MM.1S (cell line): Measurements from ENCODE around the gene ENHO.

Experiments used
- DNase-seq: peaks from one replicate; pipeline ENCODE4 v3.0.0-alpha.2; 2015
- H2AFZ ChIP-seq: fragments of 300-600 bp; sonication (generic); 2 replicates; pipeline ENCODE4 v1.6.0; 2016; ENCODE audit warnings: antibody characterized with exemption, low read length
- H3F3A ChIP-seq: fragments of 300-600 bp; sonication (generic); 2 replicates; pipeline ENCODE4 v1.6.1; 2016; ENCODE audit warnings: mild to moderate bottlenecking, antibody characterized with exemption, low read length, moderate library complexity, mixed read lengths; ENCODE audit not compliant: insufficient read depth
- H3K27ac ChIP-seq: fragments of 300-600 bp; sonication (generic); 2 replicates; pipeline ENCODE4 v1.5.1; 2016; ENCODE audit warnings: mild to moderate bottlenecking, low read length
- H3K27me3 ChIP-seq: fragments of 300-600 bp; sonication (generic); replicated peaks from 2 replicates; pipeline ENCODE4 v1.6.0; 2016; ENCODE audit warnings: low read length; ENCODE audit not compliant: insufficient read depth
- H3K36me3 ChIP-seq: fragments of 300-600 bp; sonication (generic); replicated peaks from 2 replicates; pipeline ENCODE4 v1.6.1; 2016; ENCODE audit warnings: mild to moderate bottlenecking, low read length, mixed read lengths; ENCODE audit not compliant: insufficient read depth
- H3K4me1 ChIP-seq: fragments of 300-600 bp; sonication (generic); 2 replicates; pipeline ENCODE4 v1.6.1; 2016; ENCODE audit warnings: low read length, mixed read lengths
- H3K4me2 ChIP-seq: fragments of 300-600 bp; sonication (generic); 2 replicates; pipeline ENCODE4 v1.6.0; 2016; ENCODE audit warnings: low read depth, low read length
- H3K4me3 ChIP-seq: fragments of 300-600 bp; sonication (generic); 2 replicates; pipeline ENCODE4 v1.5.1; 2016; ENCODE audit warnings: low read length, mixed read lengths
- H3K79me2 ChIP-seq: fragments of 300-600 bp; sonication (generic); 2 replicates; pipeline ENCODE4 v1.6.1; 2016; ENCODE audit warnings: mixed run types, low read length, mixed read lengths
- H3K9ac ChIP-seq: fragments of 300-600 bp; sonication (generic); 2 replicates; pipeline ENCODE4 v1.6.1; 2016; ENCODE audit warnings: low read length, mixed read lengths
- H3K9me2 ChIP-seq: fragments of 300-600 bp; sonication (generic); replicated peaks from 2 replicates; pipeline ENCODE4 v1.6.1; 2016; ENCODE audit warnings: mild to moderate bottlenecking, low read length, mixed read lengths; ENCODE audit not compliant: insufficient read depth
- H3K9me3 ChIP-seq: fragments of 300-600 bp; sonication (generic); replicated peaks from 2 replicates; pipeline ENCODE4 v1.6.1; 2016; ENCODE audit warnings: mild to moderate bottlenecking, low read length, mixed read lengths; ENCODE audit not compliant: insufficient read depth
- H4K20me1 ChIP-seq: fragments of 300-600 bp; sonication (generic); 2 replicates; pipeline ENCODE4 v1.6.1; 2016; ENCODE audit warnings: mild to moderate bottlenecking, low read length, moderate library complexity, mixed read lengths; ENCODE audit not compliant: insufficient read depth
- CTCF ChIP-seq: fragments of 300-600 bp; sonication (generic); IDR thresholded peaks from 2 replicates; pipeline ENCODE4 v1.5.1; 2016; ENCODE audit warnings: antibody characterized with exemption, low read length, mixed read lengths
- EZH2 ChIP-seq: fragments of 300-600 bp; sonication (generic); optimal IDR thresholded peaks from 2 replicates; pipeline ENCODE3; 2017; ENCODE audit warnings: low read depth, mild to moderate bottlenecking, antibody characterized with exemption, low read length, mixed read lengths
- EZH2phosphoT487 ChIP-seq: fragments of 300-600 bp; sonication (generic); IDR thresholded peaks from 2 replicates; pipeline ENCODE4 v1.6.1; 2018; ENCODE audit warnings: antibody characterized with exemption, low read length

ENHO gene

GRCh38 chr9:34507966-34508365, 14.8 kb downstream of the ENHO start:
- Histone ChIP-seq H3K27ac (no peak overlapping the region), H4K20me1 (no peaks in the 10 kb centered on the region), H3K79me2 (no peaks in the 10 kb centered on the region), H3F3A (no peaks in the 10 kb centered on the region), H3K4me3 (no peak overlapping the region), H3K27me3 (peaks cover 14% of the 10 kb centered on the region), H3K9me3 (no peaks in the 10 kb centered on the region), H3K9me2 (no peaks in the 10 kb centered on the region), H2AFZ (no peak overlapping the region), H3K36me3 (no peaks in the 10 kb centered on the region), H3K9ac (no peak overlapping the region), H3K4me2 (no peak overlapping the region), H3K4me1 (no peaks in the 10 kb centered on the region)
- DNase-seq, result no peak
- no peak for TF ChIP-seq EZH2
- TF ChIP-seq CTCF, result no peak
- TF ChIP-seq EZH2phosphoT487, result no peak

DNA sequence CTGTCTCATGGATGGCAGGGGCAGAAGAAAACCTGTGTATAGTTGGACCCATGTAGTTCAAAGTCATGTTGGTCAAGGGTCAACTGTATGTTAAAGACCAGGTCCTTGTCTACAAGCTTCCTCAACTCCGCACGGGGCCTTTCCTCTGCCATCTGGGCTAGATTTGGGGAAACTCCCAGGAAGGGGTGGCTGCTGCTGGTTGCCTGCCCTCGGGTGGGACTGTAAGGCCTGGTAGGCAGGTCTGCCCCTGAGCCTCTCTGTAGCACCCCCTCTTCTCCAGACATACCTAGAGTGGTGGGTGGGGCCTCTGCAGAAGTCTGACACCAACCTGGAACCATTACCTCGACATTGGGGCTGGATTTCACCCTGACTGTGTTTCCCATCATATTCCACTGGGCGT, 15.2 kb downstream of the ENHO start:
- no peak overlapping the region for H2AFZ ChIP-seq
- no peaks in the 10 kb centered on the region for H3K79me2 ChIP-seq
- H3K9me3 ChIP-seq, result no peaks in the 10 kb centered on the region
- H3F3A ChIP-seq, result no peaks in the 10 kb centered on the region
- no peak overlapping the region for H3K27ac ChIP-seq
- no peaks in the 10 kb centered on the region for H3K4me1 ChIP-seq
- no peaks in the 10 kb centered on the region for H3K9me2 ChIP-seq
- H3K36me3 ChIP-seq, result no peaks in the 10 kb centered on the region
- no peak overlapping the region for H3K4me3 ChIP-seq
- DNase-seq, result no peak
- no peak overlapping the region for H3K9ac ChIP-seq
- H3K4me2 ChIP-seq, result no peak overlapping the region
- no peak for TF ChIP-seq EZH2phosphoT487
- TF ChIP-seq EZH2, result no peak
- TF ChIP-seq CTCF, result no peak
- H3K27me3 ChIP-seq, result peaks cover 14% of the 10 kb centered on the region
- H4K20me1 ChIP-seq, result no peaks in the 10 kb centered on the region

GRCh38 chr9:34506623-34507022, 16.2 kb downstream of the ENHO start:
- H3K36me3 ChIP-seq, result no peaks in the 10 kb centered on the region
- no peak for TF ChIP-seq EZH2
- TF ChIP-seq CTCF, result no peak
- no peak for TF ChIP-seq EZH2phosphoT487
- H3K27ac ChIP-seq, result no peak overlapping the region
- no peak for DNase-seq
- peaks cover 14% of the 10 kb centered on the region for H3K27me3 ChIP-seq
- H3K4me1 ChIP-seq, result no peaks in the 10 kb centered on the region
- H3K9me2 ChIP-seq, result no peaks in the 10 kb centered on the region
- H3K79me2 ChIP-seq, result no peaks in the 10 kb centered on the region
- H3K4me2 ChIP-seq, result no peak overlapping the region
- no peak overlapping the region for H2AFZ ChIP-seq
- no peak overlapping the region for H3K4me3 ChIP-seq
- no peaks in the 10 kb centered on the region for H3K9me3 ChIP-seq
- no peak overlapping the region for H3K9ac ChIP-seq
- H4K20me1 ChIP-seq, result no peaks in the 10 kb centered on the region
- no peaks in the 10 kb centered on the region for H3F3A ChIP-seq
